Kidney glomerular epithelial cell (primary cell): ENCODE measurements around the gene AIFM1.

Source experiments
- DNase-seq: peaks from one replicate; lab custom pipeline; 2025; lab: John Stamatoyannopoulos, UW

The AIFM1 gene

GRCh38 chrX:130091980-130092522 lies 73.6 kb downstream of the AIFM1 start:
- no peak for DNase-seq

DNA sequence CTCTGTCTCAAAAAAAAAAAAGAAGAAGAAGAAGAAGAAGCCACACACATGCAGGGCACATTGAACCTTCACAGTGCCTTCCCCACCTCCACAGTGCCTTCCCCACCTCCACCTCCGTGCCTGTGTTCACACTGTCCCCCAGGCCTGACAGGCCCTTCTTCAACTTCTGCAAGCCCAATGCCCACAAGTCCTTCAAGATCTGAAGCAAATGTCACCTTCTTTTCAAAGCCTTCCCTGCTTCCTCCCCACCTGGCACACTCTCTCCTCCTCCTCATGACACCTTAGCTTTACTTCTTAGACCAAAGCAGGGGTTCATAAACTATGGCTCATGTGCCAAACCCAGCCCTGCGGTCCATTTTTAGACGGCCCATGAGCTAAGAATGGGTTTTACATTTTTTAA lies 75.3 kb downstream of the AIFM1 start:
- no peak for DNase-seq

- no peak for DNase-seq
Observed at GRCh38 chrX:130086447-130087206, 79.0 kb downstream of the AIFM1 start.

- DNase-seq, result no peak
Observed at GRCh38 chrX:130085551-130086446, 79.8 kb downstream of the AIFM1 start.

- DNase-seq, result no peak
Observed at GRCh38 chrX:130084631-130085237, 80.9 kb downstream of the AIFM1 start.

GRCh38 chrX:130083656-130084382 lies 81.8 kb downstream of the AIFM1 start:
- DNase-seq, result no peak

DNA sequence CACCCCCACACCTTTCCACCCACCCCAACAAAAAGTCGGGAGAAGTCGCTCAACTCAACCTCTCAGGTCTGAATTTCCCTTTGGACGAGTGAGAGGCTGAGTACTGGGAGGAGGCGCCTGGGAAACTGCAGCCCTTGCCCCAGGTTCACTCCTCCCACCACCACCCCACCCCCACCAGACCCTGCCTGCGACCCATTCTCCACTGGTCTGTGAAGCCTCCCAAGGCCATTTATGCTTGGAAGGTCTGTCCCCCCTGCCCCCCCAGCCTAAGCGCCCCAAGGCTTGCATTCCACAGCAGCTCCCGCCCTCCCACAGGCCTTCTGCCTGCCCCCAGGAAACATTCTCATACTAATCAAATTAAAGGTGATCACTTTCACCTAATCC lies 82.5 kb downstream of the AIFM1 start:
- peak; percentile 26 for DNase-seq

DNA sequence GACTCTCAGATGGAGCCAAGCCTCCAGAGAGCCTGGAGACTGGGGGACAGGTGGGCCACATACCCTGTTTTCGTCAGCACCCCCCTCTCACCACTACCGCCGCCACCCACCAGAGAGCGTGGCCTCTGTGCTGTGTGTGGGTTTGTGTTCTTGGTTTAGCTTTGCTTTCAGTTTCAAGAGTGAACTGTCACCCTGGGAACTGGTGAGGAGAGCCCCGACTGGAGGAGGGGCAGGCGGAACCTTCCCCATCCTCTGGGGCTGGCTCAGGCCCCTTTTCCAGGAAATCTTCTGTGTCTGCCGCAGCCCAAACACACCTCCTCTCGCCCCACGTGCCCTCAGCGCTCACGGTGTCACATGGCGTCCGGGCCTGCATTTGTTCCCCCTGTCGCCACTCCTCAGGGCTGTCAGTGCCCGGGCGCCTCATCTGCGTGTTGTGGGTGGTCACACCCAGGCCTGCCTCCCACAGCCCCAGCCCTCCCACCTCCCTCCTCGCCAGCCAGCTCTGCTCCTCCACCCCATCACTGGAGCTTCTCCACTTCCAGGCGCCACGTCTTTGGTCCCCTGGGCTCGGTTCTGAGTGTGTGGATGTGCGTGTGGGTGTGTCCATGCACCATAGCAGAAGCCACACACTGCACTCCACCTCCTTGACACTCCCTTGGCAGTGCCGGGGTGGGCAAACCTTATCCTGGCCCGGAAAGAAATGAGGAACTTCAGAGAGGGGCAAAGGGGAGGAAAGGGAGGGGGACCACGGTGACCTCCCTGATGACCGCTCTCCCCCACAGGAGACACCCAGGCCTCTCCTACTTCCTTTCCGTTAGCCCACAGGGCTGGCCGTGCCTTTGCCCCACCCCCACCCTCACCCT lies 83.2 kb downstream of the AIFM1 start:
- DNase-seq, result no peak

- no peak for DNase-seq
Observed at GRCh38 chrX:130081421-130082045, 84.1 kb downstream of the AIFM1 start.

GRCh38 chrX:130080791-130081367 lies 84.8 kb downstream of the AIFM1 start:
- no peak for DNase-seq

DNA sequence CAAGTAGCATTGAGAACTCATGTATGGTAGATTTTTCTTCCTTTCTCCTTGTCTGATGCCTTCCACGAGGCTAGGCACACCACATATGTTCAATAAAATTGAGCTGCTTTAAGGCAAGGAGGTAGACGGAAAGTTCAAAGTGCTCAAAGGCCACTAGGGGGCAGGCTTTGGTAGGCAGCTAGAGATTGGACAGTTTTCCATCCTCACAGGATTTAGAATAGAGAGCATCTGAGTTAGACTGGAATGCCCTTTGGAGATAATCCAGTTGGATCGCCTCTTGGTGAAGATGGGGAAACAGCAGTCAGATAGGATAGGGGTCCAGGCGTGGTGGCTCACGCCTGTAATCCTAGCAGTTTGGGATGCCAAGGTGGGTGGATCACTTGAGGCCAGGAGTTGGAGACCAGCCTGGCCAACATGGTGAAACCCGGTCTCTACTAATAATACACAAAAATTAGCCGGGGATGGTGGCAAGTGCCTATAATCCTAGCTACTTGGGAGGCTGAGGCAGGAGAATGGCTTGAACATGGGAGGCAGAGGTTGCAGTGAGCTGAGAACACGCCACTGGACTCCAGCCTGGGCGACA lies 85.7 kb downstream of the AIFM1 start:
- peak; percentile 41 for DNase-seq
